ENCODE results near the gene CKMT2. TPM values are rescaled to one million over a fixed set of nuclear protein-coding genes. Genes with fewer than 3 reads are reported as not detected.

Gene CKMT2
- total RNA-seq, 1 experiment from 2014 or later = not detected

GRCh38 chr5:81232464-81233079 lies 550 bp upstream of the CKMT2 start:
- in situ Hi-C loops (cut with HindIII; ENCODE audit: low pct_unique_long_range_greater_than_20kb, low sequenced_read_pairs) = no loop called here

GRCh38 chr5:81234299-81234698 lies 1.2 kb downstream of the CKMT2 start:
- ChIA-PET CTCF (no interaction called here), POLR2A (no interaction called here)
- no peak for ATAC-seq
- Histone ChIP-seq H3K36me3 (ENCODE audit: control insufficient read depth, insufficient read depth, low read length) (no peaks in the 10 kb centered on the region), H3K27me3 (ENCODE audit: control insufficient read depth, insufficient read depth, low read length) (no peaks in the 10 kb centered on the region), H3K4me3 (ENCODE audit: low read depth in 2 of 2, low read length in 2 of 2) (no peak overlapping the region), H3K27ac (ENCODE audit: low read length) (no peak overlapping the region), H3K9me3 (ENCODE audit: control insufficient read depth, insufficient read depth, low read depth, low read length) (no peaks in the 10 kb centered on the region), H3K4me1 (ENCODE audit: control insufficient read depth, insufficient read depth, low read length) (no peaks in the 10 kb centered on the region)
- TF ChIP-seq SIN3A (IDR thresholded peaks at IDR 0.05; ENCODE audit: borderline replicate concordance, insufficient read depth, low read depth, low read length) (no peak), POLR2AphosphoS5 (IDR thresholded peaks at IDR 0.05; ENCODE audit: low read depth, low read length) (no peak), CTCF (IDR thresholded peaks at IDR 0.05) (no peak), REST (IDR thresholded peaks at IDR 0.05; ENCODE audit: insufficient read depth in 1 of 2, low read depth in 2 of 2, low read length in 1 of 2) (no peak), TCF7L2 (IDR thresholded peaks at IDR 0.05; ENCODE audit: low read depth, low read length) (no peak)
- BruUV-seq (replicated peaks) = no TSS peak
- in situ Hi-C loops (cut with HindIII; ENCODE audit: low pct_unique_long_range_greater_than_20kb, low sequenced_read_pairs) (no loop called here), intact Hi-C loops (cut with micrococcal nuclease; ENCODE audit: unreplicated experiment) (no loop called here)
- no peak for DNase-seq (ENCODE audit: low read depth, low spot score)

More at GRCh38 chr5:81232464-81233079, 550 bp upstream of the CKMT2 start:
- POLR2A ChIA-PET = no interaction called here
- Histone ChIP-seq H3K36me3 (ENCODE audit: control insufficient read depth, insufficient read depth, low read length) (no peaks in the 10 kb centered on the region), H3K27ac (ENCODE audit: low read length) (no peak overlapping the region), H3K27me3 (ENCODE audit: control insufficient read depth, insufficient read depth, low read length) (no peaks in the 10 kb centered on the region), H3K4me1 (ENCODE audit: control insufficient read depth, insufficient read depth, low read length) (no peaks in the 10 kb centered on the region), H3K9me3 (ENCODE audit: control insufficient read depth, insufficient read depth, low read depth, low read length) (no peaks in the 10 kb centered on the region), H3K4me3 (ENCODE audit: low read depth in 2 of 2, low read length in 2 of 2) (no peak overlapping the region)
- CTCF ChIA-PET = no interaction called here
- no peak for TF ChIP-seq SIN3A (IDR thresholded peaks at IDR 0.05; ENCODE audit: borderline replicate concordance, insufficient read depth, low read depth, low read length)
- TF ChIP-seq TCF7L2 (IDR thresholded peaks at IDR 0.05; ENCODE audit: low read depth, low read length) = no peak
- TF ChIP-seq CTCF (IDR thresholded peaks at IDR 0.05) = no peak
- TF ChIP-seq POLR2AphosphoS5 (IDR thresholded peaks at IDR 0.05; ENCODE audit: low read depth, low read length) = no peak
- TF ChIP-seq REST (IDR thresholded peaks at IDR 0.05; ENCODE audit: insufficient read depth in 1 of 2, low read depth in 2 of 2, low read length in 1 of 2) = no peak
- DNase-seq (ENCODE audit: low read depth, low spot score) = no peak
- BruUV-seq (replicated peaks) = no TSS peak
- ATAC-seq = no peak
- intact Hi-C loops (cut with micrococcal nuclease; ENCODE audit: unreplicated experiment) = no loop called here
